HG03095 (cell line): ENCODE measurements around the gene THSD4.

ENCODE experiments used
- ATAC-seq: cut with Tn5 transposase; IDR thresholded peaks from one replicate; pipeline ENCODE4 v1.9.1; 2021; ENCODE audit warnings: moderate library complexity; ENCODE audit not compliant: unreplicated experiment

The THSD4 gene

DNA sequence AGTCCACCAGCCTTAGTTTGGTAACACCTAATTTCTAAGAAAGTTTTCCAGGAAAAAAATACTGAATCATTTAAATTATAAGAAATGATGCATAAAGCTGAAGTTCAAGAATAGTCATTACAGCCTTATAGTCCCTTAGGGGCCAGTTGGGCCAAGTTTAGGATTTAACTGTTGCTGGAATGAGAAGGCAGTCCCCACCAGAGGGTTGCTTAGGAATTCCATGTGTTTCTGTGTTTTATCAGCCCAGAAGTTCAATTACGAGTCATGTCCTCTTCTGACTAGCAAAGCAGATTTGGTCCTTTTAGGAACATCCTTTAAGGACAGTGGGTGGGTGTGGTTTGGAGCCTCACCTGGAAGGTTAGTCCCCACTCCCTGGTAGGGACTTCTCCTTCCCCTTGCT lies 638.1 kb downstream of the THSD4 start:
- no peak for ATAC-seq

DNA sequence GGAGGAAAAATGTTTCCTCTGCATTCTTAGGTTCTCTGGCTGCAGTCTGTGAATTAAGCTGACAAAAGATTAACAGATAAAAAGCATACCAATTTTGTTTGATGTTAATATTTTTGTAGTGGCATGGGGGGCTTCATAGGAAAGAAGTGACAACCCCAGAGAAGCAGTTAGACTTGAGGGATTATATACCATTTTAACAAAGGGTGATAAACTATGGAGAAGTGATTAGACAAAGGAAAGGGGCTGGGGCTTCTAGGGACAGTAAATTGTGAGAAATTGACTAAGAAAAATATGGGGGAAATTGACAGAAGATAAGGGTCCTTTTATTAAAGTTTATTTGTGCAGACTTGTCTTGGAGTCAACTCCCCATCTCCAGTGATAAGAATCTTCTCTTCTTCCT lies 639.4 kb downstream of the THSD4 start:
- ATAC-seq = no peak

DNA sequence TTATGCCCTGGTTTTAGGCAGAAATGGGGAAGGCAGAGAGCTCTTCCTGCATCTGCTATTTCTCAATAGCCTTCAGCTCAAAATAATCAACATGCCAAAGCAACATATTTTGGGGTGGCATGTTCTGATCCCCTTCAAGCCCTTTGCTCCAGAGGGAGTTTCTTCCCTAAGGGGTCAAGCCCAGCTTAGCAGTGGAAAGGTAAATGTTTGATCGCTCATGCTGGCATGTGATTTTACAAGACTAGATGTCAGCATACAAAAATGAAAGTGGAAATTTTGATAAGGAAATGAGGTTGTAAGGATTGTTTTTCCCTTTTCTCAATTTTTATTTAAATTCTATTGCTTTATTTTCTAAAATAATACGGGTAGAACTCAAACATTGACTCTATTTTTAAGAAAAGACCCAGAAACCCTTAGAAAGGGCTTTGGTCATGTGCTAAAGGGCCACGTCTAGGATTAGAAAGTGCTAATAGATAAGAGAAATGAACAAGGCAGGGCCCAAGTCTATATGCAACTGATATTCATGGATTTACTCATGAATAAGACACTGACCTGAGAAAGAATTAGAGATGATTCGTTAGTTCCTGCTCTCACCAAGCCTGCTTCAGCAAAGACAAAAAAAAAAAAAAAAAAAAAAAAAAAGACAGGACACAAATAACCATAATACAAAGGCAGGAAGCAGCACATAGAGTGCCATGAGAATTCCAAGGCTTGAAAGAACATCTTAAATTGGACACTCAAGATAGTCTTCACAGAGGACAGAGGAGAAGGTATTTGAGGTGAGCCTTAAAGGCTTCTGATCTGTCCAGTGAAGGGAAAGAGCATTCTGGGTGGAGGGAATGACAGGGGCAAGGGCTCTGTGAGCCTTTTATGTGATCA lies 640.1 kb downstream of the THSD4 start:
- ATAC-seq = no peak

DNA sequence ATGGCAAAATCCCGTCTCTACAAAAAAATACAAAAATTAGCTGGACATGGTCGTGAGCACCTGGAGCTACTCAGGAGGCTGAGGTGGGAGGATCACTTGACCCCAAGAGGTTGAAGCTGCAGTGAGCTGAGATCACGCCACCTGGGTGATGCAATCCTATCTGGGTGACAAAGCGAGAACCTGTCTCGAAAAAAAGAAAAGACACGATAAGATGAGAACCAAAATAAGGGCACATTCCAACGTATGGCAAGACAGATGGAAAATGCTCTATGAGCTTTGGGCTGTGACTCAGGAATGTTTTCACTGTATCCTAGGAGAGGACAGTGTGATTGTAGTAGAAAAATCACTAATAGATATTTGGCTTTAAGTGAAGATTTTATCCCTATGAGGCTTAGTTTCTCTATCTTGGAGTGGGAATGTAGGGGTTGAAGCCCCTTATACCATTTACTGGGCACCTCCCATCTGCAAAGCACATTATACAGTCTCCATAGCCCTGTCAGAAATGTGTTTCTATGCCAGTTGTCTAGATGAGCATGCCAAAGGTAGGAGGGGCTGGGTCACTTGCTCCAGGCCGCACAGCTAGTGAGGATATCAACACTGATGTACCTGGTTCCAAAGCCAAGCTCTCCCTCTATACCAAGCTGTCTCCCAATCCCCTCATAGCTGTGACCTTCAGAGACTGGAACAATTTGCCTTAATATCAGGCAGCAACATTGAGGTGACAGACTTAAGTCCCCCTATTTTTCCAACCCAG lies 641.5 kb downstream of the THSD4 start:
- no peak for ATAC-seq

DNA sequence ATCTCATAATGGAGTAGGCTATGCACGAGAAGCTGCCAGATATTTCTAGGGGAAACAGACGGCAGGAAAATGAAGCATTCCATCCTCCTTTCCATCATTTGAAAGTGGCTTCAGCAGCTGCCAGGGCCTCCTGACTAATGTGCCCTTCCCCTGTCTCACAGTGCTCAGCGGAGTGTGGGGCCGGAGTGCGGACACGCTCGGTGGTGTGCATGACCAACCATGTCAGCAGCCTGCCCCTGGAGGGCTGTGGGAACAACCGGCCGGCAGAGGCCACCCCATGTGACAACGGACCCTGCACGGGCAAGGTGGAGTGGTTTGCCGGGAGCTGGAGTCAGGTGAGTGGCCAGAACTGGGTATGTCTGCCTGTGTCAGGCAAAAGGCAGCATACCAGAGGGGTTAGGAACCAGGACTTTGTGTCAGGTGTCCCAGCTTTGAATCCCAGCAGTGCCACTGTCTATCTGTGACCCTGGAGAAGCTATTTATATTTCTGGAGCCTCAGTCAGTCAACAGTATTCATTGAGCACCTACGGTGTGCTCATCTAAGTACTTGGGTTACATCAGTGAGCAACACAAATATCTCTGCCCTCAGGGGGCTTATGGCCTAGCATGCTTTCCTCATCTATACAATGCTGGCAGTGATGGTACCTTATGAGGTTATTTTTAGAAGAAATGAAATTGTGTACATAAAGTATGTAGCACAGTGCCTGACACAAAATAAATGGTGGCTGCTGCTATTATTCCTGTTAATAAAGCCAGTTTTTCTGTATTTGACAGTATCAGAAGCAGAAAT lies 642.7 kb downstream of the THSD4 start:
- no peak for ATAC-seq

DNA sequence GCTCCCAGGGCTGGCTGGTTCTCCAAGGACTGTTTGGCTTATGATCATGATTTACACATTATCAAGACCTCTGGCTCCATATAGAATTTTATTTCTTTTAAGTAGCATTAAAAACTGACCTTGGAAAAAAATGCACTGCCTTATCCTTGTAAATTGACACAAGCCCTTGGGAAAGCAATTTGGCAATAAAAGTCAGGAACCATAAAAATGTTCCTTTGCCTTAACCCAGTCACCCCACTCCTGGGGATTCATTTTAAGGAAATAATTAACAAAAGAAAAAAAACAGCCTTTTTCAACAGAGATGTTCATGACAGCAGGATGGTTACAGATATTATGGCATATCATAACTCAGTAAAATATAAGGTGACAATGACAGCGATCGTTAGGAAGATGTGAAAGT lies 643.4 kb downstream of the THSD4 start:
- ATAC-seq = no peak

DNA sequence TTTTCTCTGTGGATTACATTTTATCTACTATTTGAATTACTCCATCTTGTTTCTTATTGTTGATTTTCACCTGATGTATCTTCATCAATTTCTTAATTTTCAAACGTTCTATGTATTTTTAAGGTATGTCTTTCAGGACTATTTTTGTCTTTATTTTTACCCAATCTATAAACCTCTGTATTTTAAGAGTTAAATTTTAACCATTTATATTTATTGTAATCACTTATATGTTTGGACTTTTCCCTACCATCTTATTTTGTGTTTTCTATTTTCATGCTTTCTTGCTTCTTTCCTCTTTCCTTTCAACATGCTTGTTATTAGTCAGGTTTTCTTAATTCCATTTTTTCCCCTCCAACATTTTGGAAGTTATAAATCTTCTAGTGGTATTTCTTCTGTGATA lies 645.6 kb downstream of the THSD4 start:
- no peak for ATAC-seq

DNA sequence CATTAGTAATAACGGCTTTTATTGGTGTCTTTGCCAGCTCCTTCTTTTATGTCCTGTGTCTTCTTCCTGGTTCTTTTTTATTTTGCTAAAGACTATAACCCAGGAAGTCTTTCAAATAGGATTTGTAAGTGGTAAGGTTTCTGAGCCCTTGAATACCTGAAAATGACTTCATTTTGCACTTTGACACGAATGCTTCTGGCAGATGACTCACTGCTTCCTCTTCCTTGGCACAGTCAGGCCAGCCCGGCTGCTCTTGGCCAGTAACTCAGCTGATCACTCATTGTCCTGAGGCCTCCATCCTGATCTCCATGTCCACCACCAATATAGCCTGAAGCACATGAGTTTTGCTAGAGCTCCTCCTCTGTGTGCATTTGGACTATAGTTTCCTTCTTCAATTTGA lies 646.4 kb downstream of the THSD4 start:
- ATAC-seq = no peak

- ATAC-seq = no peak
Observed at GRCh38 chr15:71768184-71768583, 652.9 kb downstream of the THSD4 start.

DNA sequence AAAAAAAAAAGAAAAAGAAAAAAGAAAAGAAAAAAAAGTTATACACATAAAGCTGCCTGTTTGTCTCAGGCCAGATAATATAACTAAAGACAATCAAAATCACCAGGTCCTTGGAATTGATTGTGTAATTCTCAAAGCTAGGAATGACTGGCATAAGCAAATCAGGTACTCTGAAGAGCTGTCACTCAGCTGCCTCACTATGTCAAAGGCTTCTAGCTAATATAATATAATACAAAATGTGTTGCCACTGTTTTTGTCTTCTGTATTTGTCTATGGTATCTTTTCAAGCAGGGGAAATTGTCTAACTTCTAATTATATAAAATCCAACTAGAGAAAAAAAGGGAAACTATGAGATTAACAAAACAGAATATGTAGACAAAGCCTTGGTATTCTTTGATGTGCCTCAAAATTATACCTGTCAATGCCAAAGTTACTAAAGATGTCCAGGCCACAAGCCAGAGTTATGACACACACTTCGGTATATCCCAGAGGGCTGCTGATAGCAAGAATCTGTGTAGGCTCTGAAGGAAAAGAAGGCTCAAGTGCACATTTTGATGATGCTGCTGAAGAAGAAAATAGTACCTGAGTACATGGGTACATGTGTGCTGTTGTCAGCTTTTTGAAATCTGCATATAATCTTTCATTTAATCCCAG lies 658.1 kb downstream of the THSD4 start:
- ATAC-seq = no peak

DNA sequence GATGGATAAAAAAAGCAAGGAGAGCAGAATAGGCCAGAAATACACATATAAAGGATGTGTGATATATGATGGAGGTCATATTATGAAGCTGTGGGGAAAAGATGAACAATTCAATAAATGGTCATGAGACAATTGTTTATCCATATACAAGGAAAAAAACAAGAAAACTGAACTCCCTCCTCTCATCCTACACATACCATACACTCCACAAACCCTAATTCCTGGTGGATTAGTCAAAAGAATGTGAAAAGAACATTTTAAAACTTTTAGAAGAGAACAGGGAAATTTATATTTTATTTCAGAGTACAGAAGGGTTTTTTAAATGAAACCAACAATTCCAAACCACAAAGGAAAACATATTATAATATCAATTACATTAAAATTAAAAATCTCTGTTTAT lies 660.6 kb downstream of the THSD4 start:
- ATAC-seq = no peak

GRCh38 chr15:71776304-71776703 lies 661.0 kb downstream of the THSD4 start:
- no peak for ATAC-seq

DNA sequence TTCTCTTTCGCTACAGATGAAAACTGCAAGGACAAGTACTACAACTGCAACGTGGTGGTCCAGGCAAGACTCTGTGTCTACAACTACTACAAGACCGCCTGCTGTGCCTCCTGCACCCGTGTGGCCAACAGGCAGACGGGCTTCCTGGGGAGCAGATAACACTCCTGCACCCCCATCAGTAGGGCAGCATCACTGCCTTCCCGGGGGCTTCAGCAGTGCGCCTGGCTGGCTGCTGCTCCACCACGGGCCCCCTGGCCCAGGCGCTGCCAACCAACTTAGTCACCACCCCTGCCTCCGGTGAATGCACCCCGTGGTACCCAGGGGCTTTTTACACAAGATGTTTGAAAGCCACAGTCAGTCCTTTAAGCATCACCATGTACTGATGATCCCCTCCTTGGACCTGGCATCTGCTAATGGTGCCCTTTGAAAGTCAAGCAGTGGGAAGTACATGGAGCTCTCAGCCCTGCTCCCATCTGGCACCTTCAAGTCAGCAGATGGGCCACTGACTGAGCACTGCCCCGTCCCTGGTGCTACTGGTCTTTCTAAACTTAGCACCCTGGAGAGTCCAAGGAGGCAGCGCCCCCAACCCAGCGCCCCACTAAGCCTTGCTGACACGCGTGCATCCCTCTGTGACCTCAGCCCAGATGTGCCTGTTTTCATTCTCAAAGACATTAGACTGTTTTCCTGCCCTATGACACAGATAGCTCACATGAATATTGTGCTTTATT lies 662.1 kb downstream of the THSD4 start:
- no peak for ATAC-seq

- no peak for ATAC-seq
Observed at GRCh38 chr15:71779073-71779797, 664.0 kb downstream of the THSD4 start.

DNA sequence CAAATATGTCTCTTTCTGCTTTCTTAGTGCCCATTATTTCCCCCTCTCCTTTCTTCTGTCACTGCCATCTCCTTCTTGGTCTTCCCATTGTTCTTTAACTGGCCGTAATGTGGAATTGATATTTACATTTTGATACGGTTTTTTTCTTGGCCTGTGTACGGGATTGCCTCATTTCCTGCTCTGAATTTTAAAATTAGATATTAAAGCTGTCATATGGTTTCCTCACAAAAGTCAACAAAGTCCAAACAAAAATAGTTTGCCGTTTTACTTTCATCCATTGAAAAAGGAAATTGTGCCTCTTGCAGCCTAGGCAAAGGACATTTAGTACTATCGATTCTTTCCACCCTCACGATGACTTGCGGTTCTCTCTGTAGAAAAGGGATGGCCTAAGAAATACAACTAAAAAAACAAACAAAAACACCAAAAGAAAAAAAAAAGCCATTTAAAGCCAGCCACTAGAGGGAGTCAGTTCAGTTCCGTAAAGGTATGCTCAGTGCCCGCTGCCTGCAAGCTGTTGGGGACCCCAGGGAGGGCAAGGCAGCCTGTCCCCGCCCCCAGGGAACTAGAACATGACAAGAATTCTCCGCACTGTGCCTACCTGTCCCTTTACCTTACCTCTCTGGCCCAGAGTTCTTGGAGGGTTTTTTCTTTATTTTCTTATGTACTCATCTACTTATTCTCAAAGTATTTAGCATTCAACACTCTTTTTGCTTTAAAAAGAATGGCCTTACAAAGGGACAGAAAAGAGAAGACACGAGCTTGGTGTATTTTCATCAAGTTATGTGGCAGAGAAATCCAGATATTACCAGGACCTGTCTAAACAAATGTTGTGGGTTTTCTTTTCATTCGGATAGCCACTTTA lies 665.1 kb downstream of the THSD4 start:
- peak; percentile 48 for ATAC-seq

- ATAC-seq = peak; percentile 65
Observed at GRCh38 chr15:71781179-71781964, 666.1 kb downstream of the THSD4 start.

GRCh38 chr15:71781965-71782265 lies 666.6 kb downstream of the THSD4 start:
- ATAC-seq = no peak
